Activated CD4-positive, CD25-positive, alpha-beta regulatory T cell treated with anti-CD3 and anti-CD28 coated beads, Interleukin-2, amount 50 U/mL, for 16 hours (primary cell): ENCODE data around the gene NTN1.
"Not testable (repeated sequence)": the region's sequence is repeated elsewhere in the genome, so short reads cannot be mapped to it uniquely, and the experiment has no call there.

Source experiments
- DNase-seq: peaks from one replicate; pipeline ENCODE4 v3.0.0-alpha.2; 2020; ENCODE audit warnings: low read depth, low spot score

Gene NTN1

GRCh38 chr17:9080983-9081382 lies 59.7 kb downstream of the NTN1 start:
- DNase-seq = no peak

GRCh38 chr17:9086577-9086976 lies 65.3 kb downstream of the NTN1 start:
- no peak for DNase-seq

- no peak for DNase-seq
Observed at GRCh38 chr17:9087921-9088320, 66.6 kb downstream of the NTN1 start.

GRCh38 chr17:9090641-9091096 lies 69.4 kb downstream of the NTN1 start:
- DNase-seq = no peak

GRCh38 chr17:9094193-9094592 lies 72.9 kb downstream of the NTN1 start:
- DNase-seq = no peak

GRCh38 chr17:9095390-9095789 lies 74.1 kb downstream of the NTN1 start:
- no peak for DNase-seq

- no peak for DNase-seq
Observed at GRCh38 chr17:9098242-9098825, 77.0 kb downstream of the NTN1 start.

- DNase-seq = no peak
Observed at GRCh38 chr17:9101356-9101755, 80.0 kb downstream of the NTN1 start.

GRCh38 chr17:9103193-9103592 lies 81.9 kb downstream of the NTN1 start:
- not testable (repeated sequence) for DNase-seq

- no peak for DNase-seq
Observed at GRCh38 chr17:9104370-9105041, 83.2 kb downstream of the NTN1 start.

GRCh38 chr17:9105068-9105868 lies 84.0 kb downstream of the NTN1 start:
- DNase-seq = no peak

- not testable (repeated sequence) for DNase-seq
Observed at GRCh38 chr17:9106278-9106677, 85.0 kb downstream of the NTN1 start.

- no peak for DNase-seq
Observed at GRCh38 chr17:9107527-9107926, 86.2 kb downstream of the NTN1 start.

GRCh38 chr17:9108146-9108545 lies 86.8 kb downstream of the NTN1 start:
- no peak for DNase-seq

- no peak for DNase-seq
Observed at GRCh38 chr17:9109933-9110332, 88.6 kb downstream of the NTN1 start.

- no peak for DNase-seq
Observed at GRCh38 chr17:9110501-9110900, 89.2 kb downstream of the NTN1 start.

GRCh38 chr17:9115214-9116191 lies 94.2 kb downstream of the NTN1 start:
- DNase-seq = no peak

- DNase-seq = no peak
Observed at GRCh38 chr17:9116311-9116835, 95.1 kb downstream of the NTN1 start.

GRCh38 chr17:9116861-9117568 lies 95.7 kb downstream of the NTN1 start:
- DNase-seq = no peak

- DNase-seq = no peak
Observed at GRCh38 chr17:9120471-9120870, 99.2 kb downstream of the NTN1 start.
